NOMO-1 treated with DMSO at 0.1 percent for 48 hours (cell line): ENCODE measurements around the gene PFKFB1.
"Not testable (repeated sequence)": the region's sequence is repeated elsewhere in the genome, so short reads cannot be mapped to it uniquely, and the experiment has no call there.

Experiments used
- DNase-seq: peaks from one replicate; lab custom pipeline; 2025; ENCODE audit not compliant: unreplicated experiment; lab: John Stamatoyannopoulos, UW

Gene PFKFB1

DNA sequence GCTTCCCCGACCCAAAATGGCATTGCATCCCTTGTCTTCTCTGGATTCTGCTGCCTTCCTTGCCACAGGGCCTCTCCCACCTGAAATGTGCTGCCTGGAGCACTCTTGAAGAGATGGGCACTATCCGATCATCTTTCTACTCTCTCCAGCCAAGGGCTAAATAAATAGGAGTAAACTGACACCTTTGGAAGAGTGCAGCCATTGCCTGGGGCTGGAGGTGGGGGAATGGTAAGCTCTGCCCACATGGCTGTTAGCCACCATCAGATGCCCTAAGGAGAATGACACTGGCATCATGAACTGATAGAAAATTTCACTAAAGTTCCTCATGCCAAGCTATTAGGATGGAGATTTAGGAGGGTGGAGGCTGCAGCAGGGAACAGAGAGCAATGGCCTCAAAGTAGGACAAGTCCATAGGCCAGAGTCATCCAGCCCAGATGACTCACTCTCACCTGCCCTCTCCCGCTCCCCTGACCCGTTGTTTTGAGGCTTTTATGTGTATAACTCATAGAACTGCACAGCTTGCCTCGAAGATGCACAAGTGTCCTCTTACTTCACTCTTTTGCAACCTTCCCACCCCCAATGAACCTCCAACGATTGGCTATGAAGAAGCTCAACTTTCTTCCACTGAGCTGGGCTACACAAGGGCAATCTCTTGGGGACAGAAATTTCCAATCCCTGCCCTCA is 822 bp upstream of the PFKFB1 start:
- peak; percentile 39 for DNase-seq

DNA sequence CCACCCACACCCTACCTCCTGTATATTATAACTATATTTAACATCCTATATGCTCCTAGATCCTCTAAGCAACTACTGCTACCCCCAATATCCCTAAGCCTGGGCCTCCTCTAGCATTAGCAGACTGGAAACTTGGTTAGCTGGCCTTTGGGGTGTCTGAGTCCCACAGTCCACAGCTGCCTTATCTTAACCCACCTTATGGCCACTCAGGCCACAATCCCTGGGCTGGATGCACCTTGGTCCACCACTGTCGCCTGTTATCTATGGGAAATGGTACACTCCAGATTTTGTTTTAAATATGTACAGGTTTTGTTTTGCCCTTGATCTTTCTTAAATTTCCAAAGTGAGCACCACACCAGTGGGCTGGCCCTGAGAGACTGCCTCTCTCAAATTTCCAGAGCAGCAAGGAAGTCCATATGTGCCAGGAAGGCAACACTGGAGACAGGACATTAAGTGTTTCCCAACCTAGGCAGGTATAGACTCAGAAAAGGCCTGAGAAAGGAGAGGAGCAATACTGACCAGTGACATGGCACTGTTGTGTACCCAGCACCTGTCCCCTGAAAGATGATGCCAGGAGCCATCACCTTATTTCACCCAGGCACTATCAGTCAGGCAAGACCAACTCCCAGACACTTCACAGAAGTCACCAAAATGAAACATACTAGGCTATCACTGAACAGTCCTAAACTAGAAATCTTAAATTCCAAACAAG is 921 bp downstream of the PFKFB1 start:
- no peak for DNase-seq

DNA sequence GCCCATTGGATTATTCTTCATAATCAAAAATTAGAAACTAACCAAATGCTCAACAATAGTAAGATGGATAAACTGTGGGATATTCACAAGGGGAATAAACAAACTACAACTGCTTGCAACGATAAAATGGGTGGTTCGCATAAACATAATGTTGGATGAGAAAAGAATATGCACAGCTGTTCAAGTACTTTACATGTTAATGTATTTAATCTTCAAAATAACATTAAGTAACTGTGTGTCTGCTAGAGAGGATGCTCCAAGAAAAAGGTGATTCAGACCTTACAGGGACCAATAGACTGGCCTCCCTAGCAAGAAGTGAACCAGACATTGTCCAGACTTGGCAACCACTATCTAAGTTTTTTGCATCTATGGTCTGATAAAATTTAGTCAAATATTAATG is 2.3 kb downstream of the PFKFB1 start:
- no peak for DNase-seq

DNA sequence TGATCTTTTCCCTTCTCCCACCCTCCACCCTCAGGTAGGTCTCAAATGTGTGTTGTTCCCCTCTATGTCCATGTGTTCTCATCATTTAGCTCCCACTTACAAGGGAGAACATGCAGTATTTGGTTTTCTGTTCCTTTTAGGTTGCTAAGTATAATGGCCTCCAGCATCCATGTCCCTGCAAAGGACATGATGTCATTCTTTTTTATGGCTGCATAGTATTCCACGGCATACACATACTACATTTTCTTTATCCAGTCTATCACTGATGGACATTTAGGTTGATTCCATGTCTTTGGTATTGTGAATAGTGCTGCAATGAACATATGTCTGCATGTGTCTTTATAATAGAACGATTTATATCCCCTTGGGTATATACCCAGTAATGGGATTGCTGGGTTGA is 10.7 kb downstream of the PFKFB1 start:
- not testable (repeated sequence) for DNase-seq

DNA sequence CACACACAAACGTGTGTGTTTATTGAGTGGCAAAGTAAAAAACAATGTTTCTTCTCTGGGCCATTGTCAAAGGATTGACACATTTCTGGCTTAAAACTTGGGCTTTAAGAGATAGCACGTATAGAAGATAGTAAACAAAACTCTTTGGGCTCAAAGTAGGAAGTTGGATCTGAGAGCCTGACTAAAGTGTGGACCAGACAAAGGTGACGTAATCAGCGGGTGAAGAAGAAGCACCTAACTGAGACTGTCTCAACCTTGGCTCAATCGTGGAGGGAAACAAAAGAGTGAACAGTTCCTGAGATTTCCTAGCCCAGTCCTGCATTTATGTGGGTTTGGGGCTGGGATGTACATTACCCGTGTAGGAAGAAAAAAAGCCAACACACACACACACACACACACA is 13.7 kb downstream of the PFKFB1 start:
- peak; percentile 16 for DNase-seq

DNA sequence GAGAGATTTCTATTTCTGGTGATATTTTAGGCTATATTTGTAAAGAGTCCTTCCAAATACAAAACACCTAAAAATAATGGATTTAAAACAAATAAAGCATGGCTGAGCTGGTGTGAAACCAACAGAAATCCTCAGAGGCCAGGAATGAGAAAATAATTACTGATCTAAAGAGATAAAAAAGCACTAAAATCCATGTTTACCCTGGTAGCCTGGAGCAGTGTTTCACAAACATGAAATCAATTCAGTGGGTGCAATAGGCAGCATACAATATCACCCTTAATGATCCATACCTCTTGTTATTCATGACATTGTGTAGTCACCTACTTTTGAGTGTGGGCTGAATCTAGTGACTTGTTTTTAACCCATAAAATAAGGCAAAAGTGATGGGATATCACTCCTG is 14.6 kb downstream of the PFKFB1 start:
- no peak for DNase-seq

DNA sequence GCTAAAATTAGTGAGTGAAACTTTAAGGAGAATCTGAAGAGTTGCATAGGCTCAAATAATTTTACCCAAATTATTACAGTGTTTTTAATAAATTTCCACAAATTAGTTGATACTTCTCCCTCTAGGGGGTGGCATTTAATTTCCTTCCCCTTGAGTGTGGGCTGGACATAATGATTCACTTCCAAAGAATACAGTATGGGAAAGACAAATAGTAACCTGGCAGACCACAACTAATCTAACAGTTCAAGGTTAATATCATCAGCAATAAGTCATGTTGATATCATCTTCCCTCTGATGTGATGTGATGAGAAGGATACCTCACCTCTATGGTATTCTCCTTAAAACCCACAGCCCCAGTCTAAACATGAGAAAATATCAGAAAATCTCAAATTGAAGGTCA is 15.5 kb downstream of the PFKFB1 start:
- DNase-seq, result no peak

DNA sequence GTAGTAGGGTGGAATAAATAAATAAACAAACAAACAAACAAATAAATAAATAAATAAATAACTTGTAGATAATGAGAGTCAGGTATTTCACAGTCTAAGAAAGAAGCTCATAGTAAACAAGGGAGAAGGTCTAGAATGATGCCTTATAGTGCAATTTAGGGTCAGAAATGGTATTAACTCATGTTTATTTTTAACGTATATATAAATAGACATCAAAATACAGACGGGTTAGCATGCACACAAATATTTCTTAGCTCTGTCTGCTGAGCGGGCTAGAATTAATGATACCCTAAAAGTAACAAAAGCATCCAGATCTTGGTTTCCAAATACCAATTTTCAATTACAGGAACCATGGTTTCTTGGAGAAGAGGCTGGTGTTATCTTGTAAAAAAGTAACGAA is 16.6 kb downstream of the PFKFB1 start:
- no peak for DNase-seq

DNA sequence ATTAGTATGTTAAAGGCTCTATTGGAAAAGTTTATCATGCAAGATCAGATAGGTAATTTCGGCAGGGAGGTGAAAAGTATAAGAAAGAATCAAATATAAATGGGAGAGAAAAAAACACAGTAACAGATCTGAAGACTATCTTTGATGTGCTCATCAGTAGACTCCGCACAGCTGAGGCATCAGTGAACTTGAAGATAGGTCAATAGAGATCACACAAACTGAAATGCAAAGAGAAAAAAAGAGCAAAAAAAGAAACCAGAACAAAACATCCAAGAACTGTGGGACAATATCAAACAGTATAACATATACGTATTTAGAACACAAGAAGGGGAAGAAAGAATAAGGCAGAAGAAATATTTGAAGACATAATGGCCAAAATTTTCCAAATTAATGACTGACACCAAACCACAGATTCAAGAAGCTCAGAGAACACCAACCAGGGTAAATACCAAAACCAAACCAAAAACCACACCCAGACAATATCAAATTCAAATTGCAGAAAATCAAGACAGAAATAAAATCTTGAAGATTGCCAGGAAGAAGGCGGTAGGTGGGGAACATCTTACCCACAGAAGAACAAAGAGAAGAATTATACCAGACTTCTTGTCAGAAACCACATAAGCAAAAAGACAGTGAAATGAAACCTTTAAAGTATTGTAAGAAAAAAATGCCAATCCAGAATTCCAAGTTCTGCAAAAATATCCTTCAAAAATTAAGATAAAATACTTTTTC is 29.1 kb downstream of the PFKFB1 start:
- DNase-seq, result no peak

DNA sequence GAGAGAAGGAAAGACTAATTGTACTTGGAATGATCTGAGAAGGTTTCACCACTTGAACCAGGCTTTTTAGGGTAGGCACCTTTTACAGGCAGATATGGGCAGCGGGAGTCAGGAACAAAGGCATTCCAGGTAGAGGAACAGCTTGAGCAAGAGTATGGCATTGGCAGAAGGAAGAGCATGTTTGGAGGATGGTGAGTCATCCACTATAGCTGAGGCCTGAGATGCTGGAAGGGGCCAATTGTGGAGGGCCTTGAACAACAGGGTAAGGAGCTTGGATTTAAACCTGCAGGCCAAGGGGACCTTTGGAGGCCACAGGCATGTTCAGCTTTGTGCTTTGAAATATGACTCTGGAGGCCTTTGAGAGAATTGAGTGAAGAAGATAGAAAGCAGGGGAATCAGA is 32.2 kb downstream of the PFKFB1 start:
- no peak for DNase-seq

DNA sequence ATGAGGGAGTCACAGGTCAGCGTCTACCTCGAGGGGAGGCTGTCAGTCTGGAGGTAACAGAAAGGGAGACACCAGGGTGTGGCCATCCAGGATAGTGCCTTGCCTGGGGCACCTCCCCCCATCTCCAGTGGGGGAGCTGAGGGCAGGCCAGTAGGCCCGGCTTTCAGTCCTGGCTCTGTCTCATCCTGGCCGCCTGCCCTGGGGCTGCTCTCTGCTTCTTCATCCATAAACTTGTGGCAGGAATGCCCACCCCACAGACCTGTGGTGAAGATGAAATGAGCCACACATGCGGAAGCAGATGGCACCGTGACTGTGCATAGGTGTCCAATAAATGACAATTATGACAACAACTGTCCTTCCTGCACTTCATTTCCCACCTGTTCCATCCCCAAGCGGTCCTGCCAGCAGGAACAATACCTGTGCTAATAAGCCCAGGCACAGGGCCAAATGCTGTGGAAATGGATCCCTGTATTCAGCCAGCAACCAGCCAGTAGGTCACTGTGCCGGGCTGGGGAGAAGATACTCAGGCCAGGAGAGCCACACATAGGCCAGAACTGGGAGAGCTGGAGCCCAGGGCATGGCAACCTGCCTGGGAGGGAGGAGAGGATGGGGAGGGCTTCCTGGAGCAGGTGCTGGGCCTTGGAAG is 43.1 kb downstream of the PFKFB1 start:
- no peak for DNase-seq

DNA sequence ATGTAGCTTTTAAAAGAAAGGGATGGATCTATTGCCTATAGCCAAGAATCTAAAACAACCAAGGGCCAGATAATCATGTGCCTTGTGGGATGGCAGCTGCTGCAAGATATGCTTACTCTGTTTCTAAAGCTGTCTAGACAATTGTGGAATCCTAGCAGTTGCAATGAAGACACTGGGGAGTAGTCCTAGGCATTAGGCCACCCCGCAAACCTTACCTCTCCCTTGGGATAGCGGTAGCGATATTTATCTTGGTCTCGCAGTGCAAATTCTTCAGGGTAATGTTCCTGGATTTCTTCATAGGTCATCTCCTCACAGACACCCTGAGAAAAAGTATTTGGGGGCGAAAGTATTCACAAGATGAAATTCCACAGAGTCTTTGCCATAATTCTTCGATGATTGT is 48.8 kb downstream of the PFKFB1 start:
- no peak for DNase-seq

DNA sequence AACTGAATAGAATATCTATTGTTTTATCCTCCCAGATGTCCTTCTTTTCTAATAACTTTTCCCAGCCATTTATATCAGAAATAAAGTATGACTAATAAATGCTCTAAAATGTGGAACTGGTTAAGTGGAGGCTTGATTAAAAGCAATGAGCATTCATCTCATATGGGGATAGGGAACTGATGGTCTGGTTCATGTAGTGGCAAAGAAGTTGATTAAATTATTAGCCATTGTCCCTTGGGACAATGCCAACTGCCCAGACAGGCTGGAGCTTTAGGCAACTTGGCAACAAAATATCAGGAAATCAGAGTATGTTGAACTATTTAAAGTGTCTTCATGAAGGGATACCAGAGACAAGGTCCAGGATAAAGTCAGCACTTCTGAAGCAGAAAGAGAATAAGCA is 49.2 kb downstream of the PFKFB1 start:
- DNase-seq, result no peak

DNA sequence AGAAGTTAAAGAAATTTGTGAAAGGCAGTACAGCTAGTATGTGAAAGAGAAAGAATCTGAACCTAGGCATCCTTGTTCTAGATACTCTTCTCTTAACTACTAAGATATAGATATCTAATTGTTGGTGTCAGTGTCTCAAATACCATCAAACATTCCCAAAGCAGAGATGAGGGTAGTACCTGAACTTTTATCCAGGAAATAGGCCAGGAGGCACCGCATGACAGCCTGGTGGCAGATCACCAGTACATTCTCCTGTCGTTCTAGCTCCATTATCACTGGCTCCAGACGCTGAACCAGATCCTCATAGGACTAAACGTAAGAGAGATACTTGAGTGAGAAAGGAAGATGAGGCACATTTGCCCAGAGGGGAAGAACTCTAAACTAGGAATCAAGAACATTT is 56.6 kb downstream of the PFKFB1 start:
- DNase-seq, result no peak

DNA sequence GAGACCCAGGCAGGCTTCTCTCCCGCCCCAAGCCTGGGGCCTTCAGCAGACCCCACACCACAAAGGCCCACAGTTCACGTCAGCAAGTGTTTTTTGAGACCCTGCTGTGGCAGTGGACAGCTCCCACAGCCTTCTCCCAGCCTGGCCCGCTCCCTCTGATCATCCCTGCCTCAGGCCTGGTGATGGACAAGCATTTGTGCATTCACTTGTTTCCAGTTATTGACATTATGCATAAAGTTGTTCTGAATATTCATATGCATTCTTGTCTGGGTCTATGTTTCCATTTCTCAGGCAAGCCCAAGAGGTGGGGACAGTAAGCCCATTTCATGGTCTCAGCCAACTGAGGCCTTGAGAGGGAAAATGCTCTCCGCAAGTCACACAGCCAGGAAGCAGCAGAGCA is 58.7 kb downstream of the PFKFB1 start:
- no peak for DNase-seq

DNA sequence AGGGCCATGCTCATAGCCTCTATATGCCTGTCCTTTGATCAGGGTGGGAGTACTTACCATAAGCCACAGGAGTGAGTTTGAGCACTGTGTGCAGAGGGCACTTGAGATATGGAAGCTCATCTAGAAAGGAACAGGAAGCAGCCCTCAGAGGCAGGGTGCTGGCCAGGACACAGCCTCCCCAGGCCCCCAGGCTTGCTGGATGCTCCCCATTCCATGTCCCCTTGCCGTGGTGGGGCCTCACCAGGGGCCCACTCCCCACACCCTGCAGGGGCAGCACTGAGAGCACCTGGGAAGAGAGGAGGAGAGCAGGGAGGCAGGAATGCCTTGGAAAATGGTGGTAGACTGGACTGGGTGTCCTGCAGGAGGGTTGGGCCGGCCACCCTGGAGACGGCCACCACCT is 59.1 kb downstream of the PFKFB1 start:
- no peak for DNase-seq

DNA sequence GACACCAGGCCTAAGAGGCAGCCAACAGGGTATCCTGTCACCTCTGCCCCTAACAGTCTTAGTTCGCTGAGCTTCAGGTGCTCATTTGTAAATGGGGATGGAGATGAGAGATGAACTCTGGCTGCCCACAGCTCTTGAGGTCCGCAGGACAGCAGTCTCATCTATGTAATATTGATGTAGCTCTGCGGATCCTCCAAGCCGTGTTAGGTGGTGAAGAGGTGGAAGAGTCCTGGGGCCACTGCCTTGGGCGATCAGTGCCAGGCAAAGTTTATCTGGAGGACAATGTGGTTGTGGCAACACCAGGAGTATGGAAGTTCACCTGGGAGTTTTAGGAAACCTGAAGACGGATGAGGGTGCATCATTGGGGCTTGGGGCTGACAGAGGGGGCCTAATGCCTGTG is 59.9 kb downstream of the PFKFB1 start:
- DNase-seq, result no peak

DNA sequence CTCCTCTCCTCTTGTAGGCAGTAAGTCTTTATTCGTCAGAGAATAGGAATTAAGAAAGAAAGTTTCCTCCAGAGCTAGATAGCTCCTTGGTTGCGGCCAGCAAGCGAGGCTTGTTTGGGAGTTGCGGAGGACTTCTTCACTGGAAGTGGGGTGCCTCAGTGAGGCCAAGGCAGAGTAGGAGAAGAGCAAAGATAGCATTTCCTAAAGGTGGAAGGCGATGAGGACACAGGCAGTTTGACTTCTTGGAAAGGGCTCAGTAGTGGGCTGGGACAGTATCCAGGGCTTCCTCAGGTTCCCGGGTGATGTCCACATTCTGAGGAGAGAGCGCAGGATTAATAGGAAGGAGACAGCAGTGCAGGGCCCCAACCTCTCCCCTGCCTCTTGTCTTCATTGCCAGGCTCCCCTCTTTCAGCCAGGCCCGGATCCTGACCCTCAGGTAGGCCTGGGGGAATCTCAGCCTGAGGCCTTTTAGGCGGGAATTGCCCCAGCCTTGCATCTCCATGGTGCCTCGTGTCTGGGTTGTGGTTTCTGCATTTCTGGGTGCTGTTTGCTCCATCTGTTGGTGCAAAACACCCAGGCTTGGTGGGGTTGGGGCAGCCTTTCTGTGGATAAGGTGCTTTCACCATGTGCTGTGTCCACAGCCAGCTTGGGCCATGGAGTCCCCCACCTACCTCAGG is 60.7 kb downstream of the PFKFB1 start:
- DNase-seq, result no peak

DNA sequence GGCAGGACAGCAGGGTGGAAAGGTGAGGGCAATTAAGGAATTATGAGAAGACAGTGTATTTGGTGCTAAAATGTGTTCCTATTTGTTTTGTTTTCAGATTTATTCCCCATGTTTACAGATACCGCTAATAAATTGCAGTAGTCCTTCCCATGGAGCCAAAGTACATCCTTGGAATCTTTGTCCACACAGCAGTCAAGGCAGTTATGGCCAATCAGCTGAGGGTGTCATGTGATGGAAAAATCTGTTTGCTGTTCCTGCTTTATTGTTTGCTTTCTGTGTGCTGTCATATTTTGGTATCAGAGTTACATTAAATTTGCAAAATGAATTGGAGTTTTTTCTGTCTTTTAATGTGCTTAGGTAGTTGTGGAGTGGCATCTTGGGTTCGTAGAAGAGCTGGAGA is 62.9 kb downstream of the PFKFB1 start:
- DNase-seq, result no peak

DNA sequence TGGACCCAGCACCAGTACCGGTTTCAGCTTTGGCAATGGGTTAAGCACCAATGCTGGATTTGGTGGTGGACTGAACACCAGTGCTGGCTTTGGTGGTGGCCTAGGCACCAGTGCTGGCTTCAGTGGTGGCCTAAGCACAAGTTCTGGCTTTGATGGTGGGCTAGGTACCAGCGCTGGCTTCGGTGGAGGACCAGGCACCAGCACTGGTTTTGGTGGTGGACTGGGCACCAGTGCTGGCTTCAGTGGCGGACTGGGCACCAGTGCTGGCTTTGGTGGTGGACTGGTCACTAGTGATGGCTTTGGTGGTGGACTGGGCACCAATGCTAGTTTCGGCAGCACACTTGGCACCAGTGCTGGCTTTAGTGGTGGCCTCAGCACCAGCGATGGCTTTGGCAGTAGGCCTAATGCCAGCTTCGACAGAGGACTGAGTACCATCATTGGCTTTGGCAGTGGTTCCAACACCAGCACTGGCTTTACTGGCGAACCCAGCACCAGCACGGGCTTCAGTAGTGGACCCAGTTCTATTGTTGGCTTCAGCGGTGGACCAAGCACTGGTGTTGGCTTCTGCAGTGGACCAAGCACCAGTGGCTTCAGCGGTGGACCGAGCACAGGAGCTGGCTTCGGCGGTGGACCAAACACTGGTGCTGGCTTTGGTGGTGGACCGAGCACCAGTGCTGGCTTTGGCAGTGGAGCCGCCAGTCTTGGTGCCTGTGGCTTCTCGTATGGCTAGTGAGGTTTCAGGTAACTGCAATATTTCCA is 63.5 kb downstream of the PFKFB1 start:
- no peak for DNase-seq

DNA sequence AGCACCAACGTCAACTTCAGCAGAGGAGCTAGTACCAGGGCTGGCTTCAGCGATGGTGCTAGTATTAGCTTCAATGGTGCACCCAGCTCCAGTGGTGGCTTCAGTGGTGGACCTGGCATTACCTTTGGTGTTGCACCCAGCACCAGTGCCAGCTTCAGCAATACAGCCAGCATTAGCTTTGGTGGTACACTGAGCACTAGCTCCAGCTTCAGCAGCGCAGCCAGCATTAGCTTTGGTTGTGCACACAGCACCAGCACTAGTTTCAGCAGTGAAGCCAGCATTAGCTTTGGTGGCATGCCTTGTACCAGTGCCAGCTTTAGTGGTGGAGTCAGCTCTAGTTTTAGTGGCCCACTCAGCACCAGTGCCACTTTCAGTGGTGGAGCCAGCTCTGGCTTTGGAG is 65.1 kb downstream of the PFKFB1 start:
- DNase-seq, result no peak
